ENCODE results near the gene NOS3. TPM values are rescaled to one million over a fixed set of nuclear protein-coding genes. Genes with fewer than 3 reads are reported as not detected.
A peak's percentile ranks its signal among the peaks of the same experiment; 100 is the strongest.

NOS3 gene
- polyA plus RNA-seq, 1 of the 3 experiments (the other 2 are of a cell fraction) = 0.41 TPM

- TF ChIP-seq RFX5 (IDR thresholded peaks at IDR 0.05; ENCODE audit: low read length) = peak; percentile 35; the same call in 1 of the 2 replicates
- TF ChIP-seq, protein P1, sequence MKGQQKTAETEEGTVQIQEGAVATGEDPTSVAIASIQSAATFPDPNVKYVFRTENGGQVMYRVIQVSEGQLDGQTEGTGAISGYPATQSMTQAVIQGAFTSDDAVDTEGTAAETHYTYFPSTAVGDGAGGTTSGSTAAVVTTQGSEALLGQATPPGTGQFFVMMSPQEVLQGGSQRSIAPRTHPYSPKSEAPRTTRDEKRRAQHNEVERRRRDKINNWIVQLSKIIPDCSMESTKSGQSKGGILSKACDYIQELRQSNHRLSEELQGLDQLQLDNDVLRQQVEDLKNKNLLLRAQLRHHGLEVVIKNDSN (IDR thresholded peaks at IDR 0.05; ENCODE audit: borderline replicate concordance, low read depth) = no peak
- TF ChIP-seq YY1 (IDR thresholded peaks at IDR 0.05; ENCODE audit: low read depth) = no peak
- TF ChIP-seq GATA2 (CRISPR knock-in tag; IDR thresholded peaks at IDR 0.05) = peak; percentile 49; the same call in 1 of the 2 replicates
- TF ChIP-seq FOXM1 (IDR thresholded peaks at IDR 0.05; ENCODE audit: low read depth) = no peak
- no peak for TF ChIP-seq IRF3 (IDR thresholded peaks at IDR 0.05; ENCODE audit: low read depth, low read length)
- TF ChIP-seq EP300 (IDR thresholded peaks at IDR 0.05; ENCODE audit: borderline replicate concordance in 1 of 2, low read depth in 1 of 2, low read length in 1 of 2) = peak in 1 of 2 experiments; percentile 85; a peak in 2 of 4 replicates
- TF ChIP-seq RAD21 (IDR thresholded peaks at IDR 0.05; ENCODE audit: low read length) = peak; percentile 38
Observed at GRCh38 chr7:150945853-150946420, 44.9 kb upstream of the NOS3 start (continued).

DNA sequence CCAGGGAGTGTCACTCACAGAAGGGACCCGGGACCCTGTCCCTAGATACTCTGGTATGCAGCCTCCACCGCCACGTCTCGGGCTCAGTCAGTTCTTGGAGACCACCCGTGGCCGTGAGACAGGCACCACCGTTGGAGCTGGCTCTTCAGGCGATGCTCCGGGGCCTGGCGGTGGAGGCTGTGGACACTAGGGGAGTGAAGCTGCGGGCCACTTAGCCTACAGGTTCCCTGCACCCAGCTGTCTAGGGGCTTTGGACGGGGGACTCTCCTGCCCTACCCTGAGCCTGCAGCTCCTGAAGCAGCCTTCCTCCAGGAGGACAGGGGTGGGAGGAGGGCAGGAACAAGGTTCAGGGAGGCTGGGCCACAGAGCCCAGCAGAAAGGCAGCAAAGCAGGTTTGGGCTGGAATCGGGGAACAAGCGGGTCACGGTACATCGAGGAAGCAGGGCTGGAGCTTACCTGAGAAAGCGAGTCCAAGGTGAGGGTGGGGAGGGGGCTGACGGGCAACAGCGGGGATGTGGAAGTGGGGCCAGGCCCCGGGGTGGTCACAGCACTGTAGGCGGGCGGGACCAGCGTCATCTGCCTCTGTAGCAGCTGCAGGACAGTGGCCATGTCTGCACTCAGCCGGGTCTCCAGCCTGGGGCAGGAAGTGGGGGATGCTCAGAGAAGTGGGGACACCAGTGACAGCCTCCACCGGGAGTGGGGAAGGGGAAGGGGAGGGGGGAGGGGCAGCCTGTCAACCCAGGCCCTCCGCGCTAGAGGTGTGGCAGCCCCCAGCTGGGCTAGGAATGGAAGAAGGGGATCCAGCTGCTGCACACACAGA, 44.2 kb upstream of the NOS3 start:
- Histone ChIP-seq H3K27ac (ENCODE audit: low read depth in 2 of 2, low read length in 1 of 2) (peak overlapping the region in 1 of 2 experiments; percentile 99; a peak in 2 of 4 replicates), H3K4me3 (ENCODE audit: low read depth in 2 of 2, low read length in 1 of 2) (no peak overlapping the region), H3K4me2 (no peak overlapping the region), H3K79me2 (ENCODE audit: insufficient read depth) (no peaks in the 10 kb centered on the region), H3K9me3 (no peaks in the 10 kb centered on the region), H3K27me3 (ENCODE audit: insufficient read depth) (no peaks in the 10 kb centered on the region), H3K36me3 (replicated peaks in 1 of 2; ENCODE audit: control insufficient read depth in 1 of 2, insufficient read depth in 2 of 2, low read length in 1 of 2) (no peaks in the 10 kb centered on the region), H3F3A (replicated peaks; ENCODE audit: insufficient read depth) (no peaks in the 10 kb centered on the region), H4K20me1 (ENCODE audit: insufficient read depth) (no peaks in the 10 kb centered on the region), H3K9ac (no peak overlapping the region), H3K9me2 (no peaks in the 10 kb centered on the region), H3K4me1 (ENCODE audit: control insufficient read depth in 1 of 2, insufficient read depth in 2 of 2, low read depth in 1 of 2, low read length in 1 of 2) (peaks cover 0 to 91% of the 10 kb centered on the region in 2 experiments; a peak in 2 of 4 replicates), H2AFZ (ENCODE audit: low read depth) (no peak overlapping the region)
- TF ChIP-seq ELF1 (IDR thresholded peaks at IDR 0.05) (no peak), NFIC (IDR thresholded peaks at IDR 0.05; ENCODE audit: borderline replicate concordance) (no peak), FOXM1 (IDR thresholded peaks at IDR 0.05; ENCODE audit: low read depth) (no peak), NRF1 (IDR thresholded peaks at IDR 0.05; ENCODE audit: low read depth, low read length) (no peak), FOSL2 (IDR thresholded peaks at IDR 0.05; ENCODE audit: borderline replicate concordance, low read depth) (no peak), MEF2A (IDR thresholded peaks at IDR 0.05; ENCODE audit: borderline replicate concordance, low read depth) (no peak), TAF1 (IDR thresholded peaks at IDR 0.05; ENCODE audit: borderline replicate concordance, low read depth, low read length) (no peak)
- TF ChIP-seq, protein P2, sequence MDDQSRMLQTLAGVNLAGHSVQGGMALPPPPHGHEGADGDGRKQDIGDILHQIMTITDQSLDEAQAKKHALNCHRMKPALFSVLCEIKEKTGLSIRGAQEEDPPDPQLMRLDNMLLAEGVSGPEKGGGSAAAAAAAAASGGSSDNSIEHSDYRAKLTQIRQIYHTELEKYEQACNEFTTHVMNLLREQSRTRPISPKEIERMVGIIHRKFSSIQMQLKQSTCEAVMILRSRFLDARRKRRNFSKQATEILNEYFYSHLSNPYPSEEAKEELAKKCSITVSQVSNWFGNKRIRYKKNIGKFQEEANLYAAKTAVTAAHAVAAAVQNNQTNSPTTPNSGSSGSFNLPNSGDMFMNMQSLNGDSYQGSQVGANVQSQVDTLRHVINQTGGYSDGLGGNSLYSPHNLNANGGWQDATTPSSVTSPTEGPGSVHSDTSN (IDR thresholded peaks at IDR 0.05) = no peak
- DNase-seq = peak; percentile 66
- WGBS (ENCODE audit: low lambda C conversion rate) = 79% methylated on average over 26 of the region's 27 CpGs
- CTCF ChIA-PET = interaction anchor here (0.5 to 6.6 kb wide), 17 partner anchors 9 to 168 kb away, joined by 3 to 84 read pairs (median 9); no protein-coding TSS in a partner anchor
- POLR2A ChIA-PET = interaction anchor here (0.7 to 2.6 kb wide), 10 partner anchors 8 to 159 kb away, joined by 3 to 14 read pairs (median 8); no protein-coding TSS in a partner anchor
